ENCODE data around the gene WASF2.
"Not testable (repeated sequence)": the region's sequence is repeated elsewhere in the genome, so short reads cannot be mapped to it uniquely, and the experiment has no call there.

Gene WASF2

DNA sequence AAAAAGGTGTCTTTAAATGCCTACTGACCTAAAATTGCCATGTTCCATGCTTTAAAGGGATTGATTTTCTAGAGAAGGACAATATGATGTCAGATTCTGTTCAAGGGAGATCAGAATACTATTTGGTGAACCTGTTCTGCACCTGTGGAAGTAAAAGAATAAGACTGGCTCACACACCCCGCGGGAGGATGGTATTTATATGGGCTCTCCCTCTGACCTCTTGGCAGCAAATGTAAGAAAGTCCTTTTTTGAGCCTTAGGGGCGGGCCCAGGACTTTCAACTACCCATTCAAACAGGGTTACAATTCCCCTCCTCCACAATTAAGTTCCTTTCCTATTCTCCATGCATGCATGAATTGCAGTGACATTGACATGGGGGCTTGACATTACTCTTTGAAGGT is 42.1 kb downstream of the WASF2 start:
- DNase-seq = no peak

DNA sequence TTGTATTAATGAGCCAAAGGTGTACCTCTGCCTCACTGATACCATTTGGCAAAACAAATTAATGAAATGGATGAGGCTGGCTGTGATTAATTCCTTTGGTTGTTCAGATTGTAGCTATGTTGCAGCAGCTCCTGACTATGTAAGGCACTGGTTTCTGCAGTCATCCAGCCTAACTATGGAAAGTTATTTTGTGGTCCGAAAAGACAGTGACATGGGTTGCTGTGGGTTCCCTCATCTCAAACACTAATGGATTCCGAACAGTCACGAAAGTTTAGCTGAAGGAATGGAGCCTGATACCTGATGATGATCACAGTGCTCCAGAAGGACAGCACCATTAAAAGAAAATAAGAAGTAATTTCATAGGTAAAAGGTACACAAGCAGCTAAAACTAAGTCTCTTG is 42.6 kb downstream of the WASF2 start:
- DNase-seq = no peak

DNA sequence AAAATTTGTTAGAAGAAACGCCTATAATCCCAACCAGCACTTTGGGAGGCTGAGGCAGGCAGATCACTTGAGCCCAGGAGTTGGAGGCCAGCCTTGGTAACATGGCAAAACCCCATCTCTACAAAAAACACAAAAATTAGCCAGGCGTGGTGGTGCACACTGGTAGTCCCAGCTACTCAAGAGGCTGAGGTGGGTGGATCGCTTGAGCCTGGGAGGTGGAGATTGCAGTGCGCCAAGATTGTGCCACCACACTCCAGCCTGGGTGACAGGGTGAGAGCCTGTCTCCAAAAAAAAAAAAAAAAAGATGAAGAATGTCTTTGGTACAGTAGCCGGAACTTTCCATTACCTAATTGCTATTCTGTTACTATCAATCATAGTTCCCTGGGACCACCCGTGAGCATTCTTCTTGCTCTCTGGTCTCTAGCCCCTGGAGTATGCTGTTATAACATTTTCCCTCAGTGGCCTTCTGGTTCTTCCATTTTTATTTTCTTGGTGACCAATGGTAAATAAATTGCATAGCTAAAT is 43.4 kb downstream of the WASF2 start:
- no peak for DNase-seq

DNA sequence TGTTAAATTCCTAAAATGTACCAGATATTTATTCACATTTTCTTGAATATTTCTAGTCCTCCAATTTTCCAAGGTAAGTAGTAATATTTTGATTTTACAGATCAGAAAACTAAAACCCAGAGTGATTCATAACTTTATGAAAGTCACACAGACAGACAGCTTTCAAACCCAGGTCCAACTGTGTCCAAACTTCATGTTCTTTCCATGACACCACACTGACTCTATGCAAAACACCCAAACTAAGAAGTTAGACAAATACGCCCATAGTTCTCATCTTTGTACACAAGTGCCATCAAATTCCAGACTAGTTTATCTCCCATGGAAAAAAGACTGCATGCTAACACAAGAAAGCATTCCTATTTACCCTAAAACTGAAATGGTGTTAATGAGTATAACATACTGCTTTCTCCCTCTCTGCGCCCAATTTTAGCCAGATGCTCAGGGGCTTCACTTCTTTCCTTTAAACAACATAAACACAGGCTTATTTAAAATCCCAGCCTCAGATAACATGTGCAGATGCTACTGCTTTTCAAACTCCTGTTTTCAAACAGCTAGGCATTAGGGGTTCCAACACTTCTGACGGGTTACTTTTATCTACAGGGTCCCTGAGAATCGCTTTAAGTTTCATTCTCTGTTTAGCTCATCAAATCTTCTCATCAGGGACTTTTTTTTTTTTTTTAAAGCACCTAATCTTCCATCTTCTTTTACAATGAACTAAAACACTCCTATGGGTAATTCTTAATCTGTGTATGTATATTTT is 44.6 kb downstream of the WASF2 start:
- no peak for DNase-seq

DNA sequence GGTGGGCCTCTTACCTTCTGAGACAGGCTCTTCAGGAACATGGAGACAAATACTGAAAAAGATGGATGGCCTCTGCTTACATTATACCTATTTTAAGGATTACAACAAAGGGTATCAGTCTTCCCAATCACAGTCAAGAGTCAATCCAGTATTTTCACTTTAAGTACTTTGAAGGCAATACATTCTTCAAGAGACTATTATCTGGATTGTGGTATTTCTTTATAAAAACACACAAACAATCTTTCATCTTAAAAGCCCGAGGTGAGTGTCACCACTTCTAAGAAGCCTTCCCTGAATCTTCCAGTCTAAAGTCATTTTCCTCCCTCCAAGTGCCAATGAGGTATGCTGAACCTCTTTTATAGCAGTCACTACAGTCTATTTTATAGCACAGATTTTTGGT is 45.3 kb downstream of the WASF2 start:
- DNase-seq = no peak

DNA sequence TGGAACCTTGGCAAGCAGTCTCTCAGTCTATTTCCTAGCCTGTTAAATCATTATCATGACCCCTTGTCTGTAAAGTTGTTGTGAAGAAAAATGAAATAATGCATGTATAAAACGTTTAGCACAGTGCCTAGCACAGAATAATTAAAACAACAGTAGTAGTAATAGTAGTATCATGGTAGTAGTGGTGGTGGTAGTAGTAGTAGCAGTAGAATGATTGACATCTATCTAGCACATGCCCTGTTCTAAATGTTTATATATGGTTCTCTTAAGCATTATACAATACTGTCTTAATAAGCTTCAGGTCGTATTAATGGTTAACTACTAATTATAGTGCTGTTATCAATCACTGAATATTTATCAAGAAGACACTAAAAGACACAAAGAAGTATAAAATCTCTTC is 50.8 kb downstream of the WASF2 start:
- no peak for DNase-seq

DNA sequence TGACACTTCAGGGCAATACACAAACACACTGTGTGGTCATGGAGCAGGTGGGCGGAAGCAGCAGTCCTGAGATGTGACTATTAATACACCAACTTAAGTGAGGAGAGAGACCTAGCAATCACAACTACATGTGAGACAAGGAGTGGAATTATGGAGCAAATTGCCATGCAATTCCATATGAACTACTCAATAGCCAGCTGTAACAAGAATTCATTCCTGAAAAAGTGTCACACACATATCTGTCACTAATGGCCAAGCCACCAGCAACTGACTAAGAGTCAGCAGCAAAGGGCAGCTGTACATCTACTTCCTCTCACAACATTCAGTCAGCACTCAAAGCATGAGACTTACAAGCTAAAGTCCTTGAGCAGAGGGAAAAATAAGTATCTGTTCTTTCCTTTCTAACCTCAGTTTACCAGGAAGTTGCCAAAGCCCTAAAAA is 51.3 kb downstream of the WASF2 start:
- DNase-seq = no peak

DNA sequence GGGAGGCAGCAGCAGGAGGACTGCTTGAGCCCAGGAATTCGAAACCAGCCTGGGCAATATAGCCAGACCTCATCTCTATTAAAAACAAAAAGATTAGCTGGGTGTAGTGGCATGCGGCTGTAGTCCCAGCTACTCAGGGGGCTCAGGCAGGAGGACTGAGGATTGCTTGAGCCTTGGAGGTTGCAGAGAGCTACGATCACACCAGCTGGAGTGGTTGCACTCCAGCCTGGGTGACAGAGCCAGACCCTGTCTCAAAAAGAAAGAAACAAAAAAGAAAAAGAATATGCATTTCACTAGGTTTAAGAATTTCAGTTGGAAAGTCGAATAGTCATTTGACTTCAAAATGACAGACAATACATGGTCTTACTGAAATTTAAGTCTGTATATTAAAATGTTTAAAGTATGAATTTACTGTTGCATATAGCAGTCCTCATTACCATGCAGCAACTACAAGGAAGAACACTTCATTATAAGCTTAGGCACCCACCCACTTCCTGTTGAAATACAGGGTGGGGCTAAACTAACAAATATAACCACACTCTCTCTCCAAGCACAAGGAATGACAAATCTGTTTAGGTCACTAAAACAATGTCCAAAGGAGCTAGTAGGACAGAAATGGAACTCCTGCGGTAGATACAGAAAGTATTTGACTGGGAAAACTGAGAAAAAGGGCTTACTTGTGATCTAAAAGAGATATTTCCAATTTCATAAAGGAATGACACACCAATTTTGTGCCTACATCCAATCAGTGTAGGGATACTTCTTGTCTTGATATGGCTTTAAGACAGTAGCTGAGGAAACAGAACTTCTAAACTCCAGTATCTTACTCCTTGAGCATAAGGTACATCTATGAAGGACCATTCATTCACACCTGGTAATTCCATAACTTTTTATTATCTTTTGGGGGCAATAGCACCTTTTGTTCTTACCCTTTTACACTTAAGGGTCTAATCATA is 53.5 kb downstream of the WASF2 start:
- no peak for DNase-seq

DNA sequence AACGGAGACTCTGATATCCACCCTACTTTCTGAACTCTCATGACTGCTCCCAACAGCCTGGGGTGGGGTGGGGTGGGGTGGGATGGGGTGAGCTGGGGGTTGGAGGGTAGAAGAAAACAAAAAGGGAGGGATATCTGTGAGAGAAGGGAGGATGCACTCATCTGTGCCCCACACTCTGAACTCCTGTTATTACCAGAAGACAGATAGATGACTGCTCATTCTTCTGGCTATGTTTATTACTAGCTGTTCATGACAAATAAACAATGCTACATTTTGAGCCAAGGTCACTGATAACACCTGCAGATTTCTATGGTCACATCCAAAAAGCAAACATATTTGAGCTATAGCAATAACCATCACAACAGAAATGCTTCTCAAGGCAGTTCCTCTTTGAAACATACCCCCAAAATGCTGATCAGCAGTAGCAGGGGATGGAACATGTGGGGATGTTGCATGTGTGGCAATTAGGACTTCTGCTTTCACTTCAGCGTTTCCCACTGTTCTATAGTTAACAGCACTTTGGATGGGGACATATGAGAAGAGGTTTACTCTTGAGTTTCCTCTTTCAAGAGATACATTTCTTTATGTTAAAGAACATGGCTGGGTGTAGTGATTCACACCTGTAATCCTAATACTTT is 54.3 kb downstream of the WASF2 start:
- peak; percentile 39 for DNase-seq

DNA sequence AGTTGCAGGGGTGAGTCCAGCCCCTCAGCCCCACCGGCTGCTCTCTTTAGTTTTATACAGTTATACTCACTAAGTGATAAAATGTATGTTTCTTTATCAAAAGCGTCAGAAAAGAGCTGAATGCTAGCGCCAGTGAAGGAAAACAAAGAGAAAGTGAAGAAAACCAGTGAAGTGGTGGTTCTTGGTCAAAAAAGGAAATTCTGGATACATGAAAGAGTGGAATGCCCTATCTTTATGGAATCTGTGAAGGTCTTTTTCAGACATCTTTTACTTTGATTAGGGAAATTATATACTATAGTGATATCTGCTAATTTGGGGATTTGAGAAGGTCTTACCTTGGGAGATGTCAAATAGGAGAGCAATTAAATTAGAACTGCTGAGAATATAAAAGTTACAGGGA is 56.3 kb downstream of the WASF2 start:
- DNase-seq = no peak

DNA sequence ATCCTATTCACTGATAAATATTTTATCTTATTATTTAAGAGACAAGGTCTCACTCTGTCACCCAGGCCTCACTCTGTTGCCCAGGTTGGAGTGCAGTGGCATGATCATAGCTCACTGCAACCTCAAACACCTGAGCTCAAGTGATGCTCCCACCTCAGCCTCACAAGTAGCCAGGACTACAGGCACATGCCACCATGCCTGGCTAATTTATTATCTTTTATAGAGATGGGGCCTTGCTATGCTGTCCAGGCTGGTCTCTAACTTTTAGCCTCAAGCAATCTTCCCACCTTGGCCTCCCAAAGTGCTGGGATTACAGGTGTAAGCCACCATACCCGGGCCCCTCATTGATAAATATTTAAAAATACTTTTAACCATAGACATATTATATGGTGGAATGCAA is 57.2 kb downstream of the WASF2 start:
- DNase-seq = not testable (repeated sequence)

DNA sequence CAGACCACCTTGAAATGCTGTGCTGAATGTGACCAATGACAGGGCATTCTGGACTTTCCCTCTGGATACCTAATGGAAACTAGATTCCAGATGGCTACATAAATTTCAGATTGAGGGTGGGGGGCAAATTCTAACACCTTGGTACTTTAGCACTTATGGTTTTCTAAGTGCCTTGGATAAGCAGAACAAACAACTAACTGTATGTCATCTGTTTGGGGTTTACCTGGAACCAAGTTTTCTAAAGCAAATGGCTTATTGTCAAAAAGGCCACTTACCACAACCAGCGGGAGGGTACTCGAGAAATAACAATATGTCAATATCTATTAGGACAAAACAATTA is 58.4 kb downstream of the WASF2 start:
- DNase-seq = no peak

DNA sequence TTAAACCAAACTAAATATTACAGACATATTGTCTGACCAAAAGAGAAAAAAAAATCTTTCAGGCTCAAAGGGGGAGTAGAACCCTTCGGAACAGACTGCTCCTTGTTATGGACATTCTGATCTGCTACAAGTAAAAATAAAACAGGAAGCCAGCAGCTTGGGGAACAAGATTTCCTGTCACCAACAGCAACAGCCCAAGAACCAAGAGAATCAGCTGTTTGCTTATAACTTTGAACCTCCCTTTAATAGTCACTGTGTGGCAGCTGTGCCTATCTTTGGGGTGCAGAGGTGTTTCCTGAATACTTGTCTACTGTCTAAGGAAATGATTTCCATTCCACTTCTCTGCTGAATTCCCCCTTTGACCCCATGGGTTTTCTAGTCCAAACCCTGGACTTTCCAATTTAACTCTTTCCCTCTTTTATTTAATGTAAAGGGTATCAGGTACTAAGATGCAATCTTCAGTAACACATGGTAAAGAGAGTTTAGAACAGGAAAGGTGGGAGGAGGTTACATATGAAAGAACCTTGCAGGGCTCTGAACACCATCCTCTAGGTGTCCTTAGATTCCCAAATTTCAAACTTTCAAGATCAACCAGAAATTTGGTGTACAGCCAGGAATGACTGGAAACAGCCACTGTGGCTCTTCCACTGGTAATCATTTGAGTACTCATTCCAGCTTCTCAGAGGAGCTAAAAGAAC is 58.9 kb downstream of the WASF2 start:
- DNase-seq = peak; percentile 79

DNA sequence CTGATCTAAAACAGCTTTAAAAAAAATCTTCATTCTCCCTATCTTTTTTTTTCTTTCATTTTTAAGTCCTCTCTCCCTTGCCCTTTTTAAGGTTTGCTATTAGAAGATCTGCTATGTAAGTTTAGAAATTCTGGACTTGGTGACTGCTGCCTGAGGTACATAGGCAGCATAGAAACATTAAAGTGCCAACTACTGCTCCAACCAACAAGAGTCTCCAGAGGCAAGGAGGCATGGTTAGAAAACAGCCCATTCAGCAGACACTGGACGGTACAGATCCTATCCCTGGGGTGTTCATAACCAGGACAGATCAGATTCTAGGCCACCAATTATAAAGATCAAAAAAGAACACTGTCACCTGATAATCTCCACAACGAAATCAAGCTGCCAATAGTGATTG is 60.9 kb downstream of the WASF2 start:
- DNase-seq = no peak

DNA sequence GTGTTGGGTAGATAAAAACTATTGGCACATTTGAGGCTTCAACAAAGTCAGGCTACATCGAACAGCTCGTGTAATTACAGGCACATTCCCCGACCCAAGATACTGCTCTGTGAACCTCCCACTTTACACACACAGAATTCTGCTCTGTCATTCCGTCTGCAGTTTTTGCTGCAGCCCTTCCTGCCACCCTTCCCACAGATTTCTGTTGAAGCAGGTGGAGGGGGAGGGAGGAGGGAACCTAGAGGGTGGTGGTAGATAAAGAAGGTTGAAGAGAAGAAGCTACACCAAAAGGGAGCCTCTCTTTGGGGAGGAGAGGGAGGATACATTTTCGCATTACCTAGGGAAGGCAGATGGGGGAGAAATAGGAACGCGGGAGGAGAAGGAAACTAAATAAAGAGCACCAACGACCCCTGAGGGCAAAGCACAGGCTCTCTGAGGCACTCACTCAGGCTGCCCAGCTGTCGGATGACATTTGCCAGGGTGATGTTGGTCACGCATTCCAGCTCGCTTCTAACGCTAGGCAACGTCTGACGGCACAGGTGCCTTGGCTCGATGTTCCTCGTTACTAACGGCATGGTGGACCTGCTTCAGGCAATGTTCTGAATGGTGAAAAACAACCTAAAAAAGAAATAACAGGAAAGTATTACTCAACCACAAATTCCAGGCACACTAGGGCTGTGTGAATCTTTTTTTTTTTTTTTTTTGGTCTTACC is 61.5 kb downstream of the WASF2 start:
- peak; percentile 38 for DNase-seq

DNA sequence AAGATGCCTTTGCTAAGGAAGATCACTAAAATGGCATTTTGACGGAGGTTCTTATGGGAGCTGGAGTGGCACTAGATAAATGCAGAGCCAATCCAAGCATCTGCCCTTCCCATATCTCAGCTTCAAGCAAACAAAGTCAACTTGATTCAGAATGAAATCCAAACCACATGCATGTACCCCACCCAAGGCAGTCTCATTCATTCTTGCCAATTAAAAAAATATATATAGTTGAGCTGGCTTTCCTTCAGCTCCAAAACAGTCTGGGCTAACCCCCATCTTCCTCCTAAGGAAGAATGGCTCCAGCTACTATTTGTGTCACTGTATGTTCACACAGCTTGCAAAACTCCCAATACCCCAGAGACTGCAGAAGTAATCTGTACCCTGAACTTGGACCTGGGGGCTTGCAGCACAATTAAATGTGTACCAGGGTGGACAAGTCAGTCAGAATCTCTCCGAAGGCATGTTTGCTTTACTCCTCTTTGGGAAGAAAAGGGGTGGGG is 62.1 kb downstream of the WASF2 start:
- DNase-seq = no peak

DNA sequence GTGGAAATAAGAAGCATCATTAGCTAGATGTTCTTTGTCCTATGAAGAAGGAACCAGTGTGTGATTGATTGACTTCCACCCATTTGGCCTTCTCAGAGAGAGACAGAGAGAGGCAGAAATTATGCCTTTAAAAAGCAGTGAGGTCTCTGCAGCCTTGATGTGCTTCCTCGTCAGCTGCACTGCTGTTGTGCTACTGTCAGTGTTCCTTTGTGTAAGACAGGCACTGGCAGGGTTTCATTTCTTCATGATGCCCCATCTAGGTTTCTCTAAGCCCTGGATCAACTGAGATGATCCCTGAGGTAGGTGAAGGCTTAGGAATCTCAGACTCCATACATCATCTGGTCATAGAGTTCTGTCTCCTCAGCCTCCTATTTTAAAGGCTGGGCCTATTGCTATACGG is 62.6 kb downstream of the WASF2 start:
- DNase-seq = peak; percentile 32

DNA sequence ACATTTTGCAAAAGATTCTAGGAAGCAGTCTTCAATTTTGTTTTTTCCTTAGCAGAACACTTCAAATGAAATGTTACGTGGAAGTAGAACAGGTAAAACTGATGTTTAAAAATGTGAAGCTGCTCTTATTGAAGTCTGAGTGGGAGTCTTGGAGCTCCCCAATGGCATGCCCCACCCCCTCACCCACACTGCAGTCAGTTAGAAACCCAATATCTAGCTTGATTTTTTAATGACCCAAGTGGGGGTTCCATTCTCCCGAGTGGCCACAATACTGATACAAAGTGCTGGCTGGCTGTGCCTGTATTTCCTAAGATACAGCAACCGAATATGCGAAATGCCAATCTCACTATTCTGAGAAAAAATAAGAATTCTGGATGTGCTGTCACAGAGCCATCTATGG is 66.3 kb downstream of the WASF2 start:
- DNase-seq = no peak

DNA sequence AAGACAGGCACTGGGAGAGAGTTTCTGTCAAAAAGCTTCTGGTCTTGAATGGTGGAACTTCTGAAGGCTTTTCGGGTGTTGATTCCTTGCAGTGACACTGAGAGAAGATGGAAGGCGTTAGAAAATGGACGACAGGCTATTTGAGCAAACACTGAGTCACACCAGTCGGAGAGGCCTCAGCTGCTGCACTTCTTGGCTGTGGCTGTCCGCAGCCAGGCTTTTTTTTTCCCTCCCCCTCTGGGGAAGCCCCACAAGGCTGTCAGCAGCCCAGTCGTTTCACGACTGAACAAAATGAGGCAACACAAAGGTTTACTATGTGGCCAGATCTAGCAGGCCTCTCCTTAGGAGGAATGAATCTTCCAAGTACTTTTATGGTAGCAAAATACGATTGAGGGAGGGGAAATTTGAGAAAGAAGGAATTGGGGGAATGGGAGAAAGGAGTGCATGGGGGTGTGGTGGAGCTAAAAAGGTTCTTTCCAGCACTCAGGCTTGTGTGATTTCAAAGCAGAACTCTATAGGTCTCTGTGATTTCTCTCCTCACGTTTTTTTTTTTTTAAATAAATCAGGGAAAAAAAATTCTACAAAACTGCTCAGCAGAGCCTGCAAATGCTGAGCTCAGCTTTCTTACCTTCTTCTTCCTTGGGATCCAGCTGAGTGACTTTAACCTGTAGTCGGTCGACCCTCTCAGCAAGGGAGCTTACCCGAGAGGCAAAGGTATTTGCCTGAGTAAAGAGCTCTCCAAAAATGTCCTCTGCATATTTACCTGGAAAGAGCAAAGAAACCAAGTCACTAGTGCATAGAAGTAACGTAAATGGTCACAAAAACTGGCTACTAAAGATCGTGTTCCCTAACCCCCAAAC is 71.4 kb downstream of the WASF2 start:
- DNase-seq = peak; percentile 78

DNA sequence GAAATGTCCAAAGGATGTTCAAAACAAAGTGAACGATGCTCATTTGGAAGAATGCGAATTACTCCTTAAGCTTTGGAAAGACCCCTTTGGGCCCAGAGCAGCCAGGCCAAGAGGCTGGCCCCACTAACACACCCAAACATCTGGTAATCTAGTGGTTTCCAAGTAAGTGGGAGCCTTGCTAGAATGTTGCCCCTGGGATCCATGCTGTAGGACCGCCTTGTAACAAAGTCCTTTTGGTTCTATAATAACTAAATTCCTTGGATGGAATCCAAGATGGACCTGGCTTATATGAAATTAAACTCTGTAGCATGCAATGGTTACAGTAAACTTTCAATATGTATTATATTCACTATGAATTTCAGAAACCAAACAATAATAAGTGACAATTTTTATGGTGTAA is 72.3 kb downstream of the WASF2 start:
- DNase-seq = no peak
